GM18520 (cell line): ENCODE data around the gene C1orf87.
"Not testable (repeated sequence)": the region's sequence is repeated elsewhere in the genome, so short reads cannot be mapped to it uniquely, and the experiment has no call there.

ENCODE experiments used
- ATAC-seq: cut with Tn5 transposase; IDR thresholded peaks from one replicate; pipeline ENCODE4 v1.9.1; 2021; ENCODE audit not compliant: unreplicated experiment

Gene C1orf87

GRCh38 chr1:59997479-59998115, 76.0 kb downstream of the C1orf87 start:
- no peak for ATAC-seq

- ATAC-seq, result no peak
Measured at GRCh38 chr1:59994302-59995198, 79.0 kb downstream of the C1orf87 start.

DNA sequence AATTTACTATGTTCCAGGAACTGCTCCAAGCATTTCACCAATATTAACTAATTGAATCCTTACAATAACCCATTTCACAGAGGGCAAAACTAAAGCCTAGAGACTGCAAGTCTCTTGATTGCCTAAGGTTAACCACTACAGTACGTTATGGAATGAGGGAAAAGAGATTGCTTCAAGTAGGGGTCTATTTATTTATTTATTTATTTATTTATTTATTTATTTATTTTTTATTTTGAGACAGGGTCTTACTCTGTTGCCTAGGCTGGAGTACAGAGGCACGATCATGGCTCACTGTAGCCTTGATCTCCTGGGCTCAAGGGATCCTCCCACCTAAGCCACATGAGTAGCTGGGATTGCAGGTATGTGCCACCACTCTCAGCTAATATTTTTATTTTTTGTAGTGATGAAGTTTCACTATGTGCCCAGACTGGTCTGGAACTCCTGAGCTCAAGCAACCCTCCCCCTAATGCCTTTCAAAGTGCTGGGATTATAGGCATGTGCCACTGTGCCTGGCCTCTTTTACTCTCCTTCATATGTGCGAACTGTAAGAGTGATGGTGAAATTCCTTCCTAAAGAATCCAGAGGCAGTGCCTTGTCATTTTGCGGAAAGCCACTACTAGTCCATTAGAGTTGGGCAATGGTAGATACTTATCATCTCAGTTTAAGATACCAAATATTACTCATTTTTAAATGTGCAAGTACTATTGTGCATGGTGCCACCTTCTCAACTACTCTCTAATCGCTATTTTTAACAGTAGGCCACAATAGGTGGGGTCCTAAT, 81.3 kb downstream of the C1orf87 start:
- ATAC-seq, result no peak

GRCh38 chr1:59990470-59990869, 83.1 kb downstream of the C1orf87 start:
- ATAC-seq, result no peak

DNA sequence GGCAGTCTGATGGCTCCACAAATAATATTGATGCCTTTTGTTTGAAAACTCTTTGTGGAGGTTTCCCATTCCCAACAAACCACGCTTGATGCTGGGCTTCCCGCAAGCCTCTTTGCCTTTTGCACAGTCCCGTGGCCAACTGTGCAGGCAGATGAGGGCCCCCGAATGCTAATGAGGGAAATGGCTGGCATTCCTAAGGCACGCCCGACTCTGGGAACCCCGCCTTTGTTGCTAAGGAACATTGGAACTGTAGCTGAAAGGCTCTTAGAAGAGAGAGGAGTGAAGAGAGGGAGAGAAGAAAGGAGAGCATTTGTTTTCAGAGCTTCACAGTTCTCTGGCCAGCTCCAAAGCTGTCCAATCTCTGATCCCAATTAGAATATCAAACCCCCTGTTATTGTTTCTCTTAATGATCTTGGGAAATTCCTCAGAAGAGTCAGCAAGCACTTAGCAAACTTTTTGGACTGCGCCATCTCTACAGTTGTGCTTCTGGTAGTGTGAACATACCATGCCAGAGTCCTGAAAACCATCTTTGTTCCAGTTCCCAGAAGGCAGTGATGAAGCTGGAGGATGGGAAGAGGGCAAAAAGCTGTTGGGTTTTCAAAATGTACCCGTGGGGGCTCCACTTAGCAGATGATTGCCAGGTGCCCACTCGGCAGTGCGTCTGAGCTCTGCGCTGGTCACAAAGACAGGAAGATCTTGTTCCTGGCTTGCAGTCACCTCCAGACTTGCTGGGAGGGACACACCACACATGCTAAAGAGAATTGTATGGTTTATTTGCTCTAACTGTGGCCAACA, 86.9 kb downstream of the C1orf87 start:
- no peak for ATAC-seq

- ATAC-seq, result no peak
Measured at GRCh38 chr1:59985911-59986515, 87.6 kb downstream of the C1orf87 start.

DNA sequence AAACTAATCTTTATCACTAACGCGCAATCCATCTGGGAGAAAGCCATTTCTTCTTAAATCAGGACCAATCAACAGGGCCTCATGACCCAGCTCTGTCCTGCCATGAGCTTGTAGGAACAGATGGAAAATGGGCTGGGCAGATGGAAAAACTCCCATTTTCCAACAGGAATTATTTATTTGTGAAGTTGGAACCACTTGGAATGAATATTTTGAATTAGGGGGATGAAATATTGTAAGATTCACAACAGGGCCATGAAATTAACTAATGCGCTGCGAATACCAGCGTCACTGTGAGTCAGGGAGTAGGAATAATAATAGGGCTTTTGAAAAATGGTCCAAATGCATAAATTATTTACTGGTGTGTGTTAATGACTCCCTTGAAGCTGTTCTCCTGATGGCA, 93.9 kb downstream of the C1orf87 start:
- ATAC-seq, result no peak

GRCh38 chr1:59978511-59978910, 95.1 kb downstream of the C1orf87 start:
- no peak for ATAC-seq

- ATAC-seq, result no peak
Measured at GRCh38 chr1:59978026-59978425, 95.5 kb downstream of the C1orf87 start.

DNA sequence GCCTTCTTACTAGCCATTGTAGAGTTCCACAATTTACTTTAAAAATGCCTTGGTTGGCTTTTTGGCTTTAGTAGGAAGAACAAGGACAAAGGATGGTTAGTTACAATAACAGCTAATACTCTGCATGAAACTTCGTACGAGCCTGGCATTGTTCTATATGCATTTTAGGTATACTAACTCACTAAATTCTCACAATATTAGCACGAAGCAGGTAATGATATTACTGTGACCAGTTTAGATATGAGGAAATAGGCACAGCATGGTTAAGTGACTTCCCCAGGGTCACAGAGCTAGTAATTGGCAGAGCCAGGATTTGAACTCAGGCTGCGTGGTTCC, 96.5 kb downstream of the C1orf87 start:
- no peak for ATAC-seq

GRCh38 chr1:59976194-59977074, 97.1 kb downstream of the C1orf87 start:
- ATAC-seq, result no peak

GRCh38 chr1:59973719-59974118, 99.9 kb downstream of the C1orf87 start:
- ATAC-seq, result no peak

DNA sequence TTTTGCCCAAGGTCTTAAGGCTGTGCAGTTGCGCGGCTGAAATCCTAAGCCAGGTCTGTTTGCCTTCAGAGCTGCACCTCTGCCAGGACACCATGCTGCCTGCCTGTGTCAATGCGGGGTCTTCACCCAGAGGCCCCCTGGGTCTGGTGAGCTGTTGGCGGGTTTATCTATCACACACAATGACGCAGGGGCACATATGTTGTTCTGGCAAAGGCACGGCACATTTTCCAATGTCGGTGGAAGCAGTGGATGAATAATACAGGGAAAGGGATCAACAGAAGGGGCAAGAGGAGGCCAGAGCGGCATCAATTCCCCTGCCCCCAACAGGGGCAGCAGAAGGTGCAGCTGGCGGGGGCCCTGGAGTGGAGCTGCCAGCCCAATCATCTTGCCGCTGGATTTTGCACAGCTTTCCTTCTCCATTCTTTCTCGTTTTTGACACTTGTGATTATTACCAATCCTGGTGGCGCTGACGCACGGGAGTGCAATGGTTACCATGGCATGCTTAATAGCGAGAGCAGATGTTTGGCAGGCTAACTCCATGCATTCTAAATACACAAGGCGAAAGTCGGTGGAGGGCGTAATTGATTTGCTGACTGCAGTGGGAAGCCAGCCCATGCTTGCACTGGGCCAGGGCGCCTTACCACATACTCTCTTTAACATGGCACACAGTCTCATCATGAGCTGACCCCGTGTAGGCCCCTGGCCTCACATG, 101.2 kb downstream of the C1orf87 start:
- ATAC-seq, result no peak

GRCh38 chr1:59971464-59971911, 102.1 kb downstream of the C1orf87 start:
- no peak for ATAC-seq

GRCh38 chr1:59969542-59970175, 103.9 kb downstream of the C1orf87 start:
- not testable (repeated sequence) for ATAC-seq

GRCh38 chr1:59968746-59969145, 104.8 kb downstream of the C1orf87 start:
- ATAC-seq, result not testable (repeated sequence)

- no peak for ATAC-seq
Measured at GRCh38 chr1:59967780-59968179, 105.8 kb downstream of the C1orf87 start.

DNA sequence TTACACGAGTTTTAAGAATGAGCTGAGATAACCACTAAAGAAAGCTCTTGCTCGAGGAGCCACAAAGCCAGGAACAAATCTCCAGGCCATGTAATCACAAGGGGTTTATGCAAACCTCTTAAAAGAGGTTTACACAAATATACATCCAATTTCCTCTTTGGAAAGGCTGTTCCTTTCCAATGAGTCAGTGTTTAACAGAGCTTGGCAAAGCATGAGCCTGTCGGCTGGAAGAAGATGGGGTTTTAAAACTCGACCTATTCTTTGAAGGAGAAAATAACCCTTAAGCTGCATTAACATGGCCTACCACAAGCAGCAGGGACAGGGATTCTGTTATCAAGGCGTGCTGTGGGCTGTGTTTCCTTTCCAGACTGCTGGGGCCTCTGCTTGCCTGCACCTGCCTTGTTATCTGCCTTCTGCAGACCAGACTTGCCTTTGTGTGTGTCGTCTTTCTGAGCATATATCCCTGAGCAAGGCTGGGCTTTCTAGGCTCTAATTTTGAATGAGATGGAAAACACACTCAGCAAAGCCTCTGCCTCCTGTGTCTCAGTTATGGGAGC, 106.4 kb downstream of the C1orf87 start:
- no peak for ATAC-seq
